GM08714 (cell line): Measurements from ENCODE around the gene SCNN1B.
"Not testable (repeated sequence)": the region's sequence is repeated elsewhere in the genome, so short reads cannot be mapped to it uniquely, and the experiment has no call there.

Source experiments
- H3K4me3 ChIP-seq: fragments of 200-500 bp; sonication (Bioruptor generic); 2 replicates; pipeline ENCODE4 v1.5.1; 2014; ENCODE audit warnings: mild to moderate bottlenecking, low read length, inconsistent platforms
- ZNF274 ChIP-seq: IDR thresholded peaks from 2 replicates; pipeline ENCODE4 v1.6.1; 2012; ENCODE audit warnings: mild to moderate bottlenecking, low read depth, low read length

SCNN1B gene

DNA sequence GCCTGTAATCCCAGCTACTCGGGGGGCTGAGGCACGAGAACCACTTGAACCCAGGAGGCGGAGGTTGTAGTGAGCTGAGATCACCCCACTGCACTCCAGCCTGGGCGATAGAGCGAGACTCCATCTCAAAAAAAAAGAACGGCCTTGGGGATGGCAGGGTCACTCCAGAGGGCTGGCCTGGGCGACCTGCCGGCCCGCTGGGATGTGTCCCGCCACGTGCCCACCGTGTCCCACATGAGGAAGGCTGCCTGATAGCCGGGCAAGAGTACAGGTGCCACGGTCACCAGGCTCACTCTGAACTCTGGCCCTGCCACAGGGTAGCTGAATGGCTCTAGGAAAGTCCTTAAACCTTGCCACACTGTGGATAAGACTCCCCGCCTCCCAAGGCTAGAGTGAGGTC lies 83.3 kb downstream of the SCNN1B start:
- no peak overlapping the region for H3K4me3 ChIP-seq
- no peak for TF ChIP-seq ZNF274

DNA sequence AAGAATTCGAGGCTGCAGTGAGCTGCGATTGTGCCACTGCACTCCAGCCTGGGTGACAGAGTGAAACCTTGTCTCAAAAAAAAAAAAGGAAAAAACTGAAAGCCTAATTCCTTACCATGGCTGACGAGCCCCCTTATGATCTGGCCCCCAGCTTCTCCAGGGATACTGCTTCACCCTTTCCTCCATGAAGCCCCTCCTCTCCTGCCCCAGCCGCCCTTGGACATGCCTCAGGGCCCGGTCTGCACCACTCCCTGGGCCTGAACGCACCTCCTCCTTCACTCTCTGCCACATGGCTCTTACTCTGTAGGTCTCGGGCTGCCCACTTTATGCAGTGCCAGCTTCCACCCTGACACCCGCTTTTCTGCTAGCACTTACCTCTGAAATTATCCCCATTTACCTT lies 85.6 kb downstream of the SCNN1B start:
- no peak overlapping the region for H3K4me3 ChIP-seq
- no peak for TF ChIP-seq ZNF274

DNA sequence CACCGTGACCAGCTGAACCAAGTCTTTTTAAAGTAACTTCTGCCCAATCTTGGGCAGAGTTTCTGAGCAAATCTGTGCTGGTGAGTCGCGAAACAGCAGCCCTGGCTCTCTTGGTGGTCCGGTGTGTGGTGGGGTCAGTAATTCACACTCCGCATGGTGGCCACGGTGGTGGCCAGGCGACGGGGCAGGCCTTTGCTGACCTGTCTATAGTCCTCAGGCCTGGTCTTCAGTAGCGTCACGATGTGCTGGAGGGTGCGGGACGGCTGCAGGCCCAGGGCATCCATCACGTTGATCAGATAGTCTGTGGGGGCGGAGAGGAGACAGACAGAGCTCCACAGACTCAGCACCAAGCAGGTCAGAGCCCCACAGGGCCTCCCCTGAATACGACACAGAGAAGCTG lies 86.7 kb downstream of the SCNN1B start:
- TF ChIP-seq ZNF274: no peak
- no peak overlapping the region for H3K4me3 ChIP-seq

GRCh38 chr16:23389201-23389600 lies 87.1 kb downstream of the SCNN1B start:
- TF ChIP-seq ZNF274: no peak
- H3K4me3 ChIP-seq: no peak overlapping the region

DNA sequence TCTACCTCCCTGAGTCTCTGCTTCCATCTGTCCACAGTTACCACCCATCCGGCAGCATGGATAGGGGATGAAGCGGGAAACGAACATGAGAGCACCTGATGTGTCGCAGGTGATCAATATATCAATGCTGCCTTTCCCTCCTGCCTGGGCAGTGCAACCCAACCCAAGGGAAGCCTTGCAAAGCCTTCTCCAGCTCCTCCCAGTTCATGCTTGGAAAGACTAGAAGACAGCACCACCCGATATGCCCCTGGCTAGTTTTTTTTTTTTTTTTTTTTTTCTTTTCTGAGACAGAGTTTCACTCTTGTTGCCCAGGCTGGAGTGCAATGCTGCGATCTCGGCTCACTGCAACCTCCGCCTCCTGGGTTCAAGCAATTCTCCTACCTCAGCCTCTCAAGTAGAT lies 87.8 kb downstream of the SCNN1B start:
- not testable (repeated sequence) for H3K4me3 ChIP-seq

DNA sequence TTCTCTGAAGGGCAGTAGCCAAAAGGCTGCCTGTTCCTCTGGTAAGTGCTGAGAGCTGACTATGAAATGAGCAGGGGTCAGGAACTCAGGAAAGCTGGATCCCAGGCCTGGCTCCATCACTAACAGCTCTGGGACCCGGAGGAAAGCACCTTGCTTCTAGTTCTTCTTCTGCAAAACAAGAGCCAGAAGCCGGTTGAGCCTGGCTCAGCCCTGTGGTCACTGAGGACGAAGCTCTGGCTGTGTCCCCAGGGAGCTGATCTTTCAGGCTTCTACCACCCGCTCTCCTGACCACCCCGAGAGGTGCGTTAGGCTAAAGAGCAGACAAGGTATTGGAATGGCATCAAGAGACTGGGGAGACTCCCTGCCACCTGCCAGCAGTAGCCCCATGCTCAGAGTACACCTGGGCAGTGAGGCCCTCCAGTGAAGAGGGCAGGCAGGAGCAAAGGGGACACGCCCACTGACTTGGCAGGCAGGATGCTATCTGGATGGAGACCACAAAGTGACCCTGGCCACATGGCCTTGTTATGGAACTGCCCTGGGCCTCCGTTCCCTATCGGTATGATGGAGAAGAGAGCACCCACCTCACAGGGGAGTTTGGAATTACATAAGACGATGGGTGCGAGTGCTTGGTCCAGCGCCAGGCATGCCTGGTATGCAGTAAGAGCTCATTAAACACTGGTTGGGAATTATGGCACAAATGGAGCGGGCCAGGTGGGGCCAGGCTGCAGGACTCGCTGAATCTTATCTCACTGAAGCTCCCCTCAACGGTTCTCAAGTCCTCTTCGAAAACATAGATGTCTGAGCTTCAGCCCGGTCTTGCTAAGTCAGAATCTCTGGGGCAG lies 89.5 kb downstream of the SCNN1B start:
- no peak for TF ChIP-seq ZNF274
- H3K4me3 ChIP-seq: no peak overlapping the region

GRCh38 chr16:23392223-23392600 lies 90.1 kb downstream of the SCNN1B start:
- H3K4me3 ChIP-seq: no peak overlapping the region
- no peak for TF ChIP-seq ZNF274

GRCh38 chr16:23394141-23394831 lies 92.2 kb downstream of the SCNN1B start:
- no peak for TF ChIP-seq ZNF274

DNA sequence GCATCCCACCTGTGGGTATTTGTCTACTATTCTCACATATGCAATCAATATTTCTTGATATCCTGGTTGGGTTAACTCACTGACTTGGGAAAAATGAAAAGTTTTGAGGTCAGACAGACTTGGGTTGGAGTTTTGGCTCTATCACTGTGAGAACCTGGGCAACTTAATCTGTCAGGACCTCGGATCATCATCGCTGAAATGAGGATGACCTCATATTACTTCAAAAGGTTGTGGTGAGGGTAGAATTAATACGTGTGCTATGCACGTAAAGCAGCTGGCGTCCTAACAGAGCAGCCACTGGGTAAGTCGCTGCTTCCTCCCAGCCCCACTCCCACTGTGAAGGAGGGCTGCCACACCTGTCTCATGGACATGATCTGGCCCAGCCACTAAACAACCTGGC lies 93.6 kb downstream of the SCNN1B start:
- no peak overlapping the region for H3K4me3 ChIP-seq
- no peak for TF ChIP-seq ZNF274

More at GRCh38 chr16:23394141-23394831, 92.2 kb downstream of the SCNN1B start:
- no peak overlapping the region for H3K4me3 ChIP-seq

DNA sequence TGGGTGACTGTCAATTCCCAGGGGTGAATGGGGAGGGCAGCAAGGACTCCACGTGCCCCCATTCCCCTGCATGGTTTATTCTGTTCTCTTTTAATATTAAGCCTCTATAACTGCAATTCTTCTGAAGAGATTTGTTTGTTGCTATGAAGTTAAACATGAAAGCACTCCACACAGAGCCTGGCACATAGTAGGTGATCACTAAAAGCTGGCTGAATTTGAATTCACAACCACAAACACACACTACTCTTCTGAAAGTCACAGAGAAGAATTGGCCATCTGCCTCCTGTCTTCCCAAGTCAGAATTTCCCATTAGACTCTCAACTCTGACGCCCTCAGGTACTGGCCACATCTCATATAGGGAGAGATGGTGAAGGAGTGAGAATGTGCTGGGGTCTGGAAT lies 95.4 kb downstream of the SCNN1B start:
- H3K4me3 ChIP-seq: no peak overlapping the region
- TF ChIP-seq ZNF274: no peak

DNA sequence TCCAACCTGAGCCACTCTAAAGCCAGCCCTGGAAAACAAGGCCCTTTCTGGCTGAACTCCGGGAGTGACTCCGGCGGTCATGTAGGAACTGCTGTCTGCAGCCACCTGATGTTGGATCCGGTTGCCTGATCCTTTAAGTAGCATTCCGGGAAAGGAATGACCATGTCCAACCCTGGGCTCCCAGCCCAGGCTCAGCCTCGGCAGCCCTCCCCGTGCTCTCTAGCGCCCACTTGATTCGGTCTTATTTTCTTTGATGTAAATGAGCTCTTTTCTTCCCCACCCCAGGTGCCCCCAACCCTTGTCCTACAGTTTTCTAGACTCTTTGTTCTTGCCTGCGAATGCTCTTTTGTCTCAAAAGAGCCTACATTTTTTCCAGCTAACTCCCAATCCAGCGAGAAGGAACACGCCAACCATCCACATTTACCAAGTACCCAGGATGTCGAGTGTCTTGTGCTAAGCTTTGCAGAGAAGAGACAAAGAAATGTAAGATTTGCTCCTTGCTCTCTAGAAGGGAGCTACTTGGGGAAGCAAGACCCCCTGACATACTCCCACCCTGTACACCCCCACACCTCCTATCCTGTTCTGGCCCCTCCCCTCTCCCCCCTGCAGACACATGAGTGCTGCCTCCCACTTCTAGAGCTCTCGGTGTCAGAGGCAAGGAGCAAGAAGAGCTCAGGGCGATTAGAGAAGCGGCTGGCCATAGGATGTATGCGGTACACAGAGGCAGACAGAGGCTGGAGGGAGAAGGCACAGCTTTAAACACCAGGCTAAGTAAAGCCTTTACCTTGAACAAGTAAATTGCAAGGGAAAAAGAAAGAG lies 97.1 kb downstream of the SCNN1B start:
- no peak for TF ChIP-seq ZNF274
- no peak overlapping the region for H3K4me3 ChIP-seq

DNA sequence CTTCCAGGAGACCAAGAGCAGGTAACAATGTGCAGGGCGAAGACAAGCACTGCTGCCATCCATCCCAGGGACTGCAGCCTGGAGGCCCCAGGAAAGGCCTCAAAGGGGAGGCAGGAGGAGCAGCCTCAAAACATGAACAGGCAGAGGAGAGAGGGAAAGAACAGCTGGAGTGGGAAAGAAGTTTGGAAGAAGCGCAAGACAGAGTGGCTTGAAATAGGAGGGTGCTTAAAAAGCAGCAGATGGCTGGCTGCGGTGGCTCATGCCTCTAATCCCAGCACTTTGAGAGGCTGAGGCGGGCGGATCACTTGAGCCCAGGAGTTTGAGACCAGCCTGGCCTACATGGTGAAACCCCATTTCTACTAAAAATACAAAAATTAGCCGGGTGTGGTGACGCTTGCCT lies 98.3 kb downstream of the SCNN1B start:
- H3K4me3 ChIP-seq: not testable (repeated sequence)

DNA sequence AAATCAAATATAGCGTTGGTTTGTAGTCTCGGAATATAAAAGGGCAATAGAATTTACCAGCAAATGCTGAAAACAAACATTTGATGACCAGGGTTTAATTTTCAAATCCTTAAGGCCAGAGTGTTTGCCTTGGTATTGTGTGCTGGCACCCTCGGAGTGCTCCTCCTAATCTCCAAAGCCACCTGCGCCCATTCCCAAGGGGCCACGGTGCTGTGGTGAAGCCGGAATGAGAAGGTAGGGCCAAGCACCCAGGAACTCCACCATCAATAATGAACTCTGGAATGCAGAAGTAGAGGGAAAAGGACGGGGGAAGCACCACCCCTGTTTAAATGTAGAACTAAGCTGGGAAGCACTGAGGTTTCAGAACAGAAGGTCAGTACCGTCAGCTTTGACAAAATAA lies 99.0 kb downstream of the SCNN1B start:
- H3K4me3 ChIP-seq: no peak overlapping the region
- TF ChIP-seq ZNF274: no peak

GRCh38 chr16:23402100-23402499 lies 100.0 kb downstream of the SCNN1B start:
- no peak for TF ChIP-seq ZNF274
- no peak overlapping the region for H3K4me3 ChIP-seq

DNA sequence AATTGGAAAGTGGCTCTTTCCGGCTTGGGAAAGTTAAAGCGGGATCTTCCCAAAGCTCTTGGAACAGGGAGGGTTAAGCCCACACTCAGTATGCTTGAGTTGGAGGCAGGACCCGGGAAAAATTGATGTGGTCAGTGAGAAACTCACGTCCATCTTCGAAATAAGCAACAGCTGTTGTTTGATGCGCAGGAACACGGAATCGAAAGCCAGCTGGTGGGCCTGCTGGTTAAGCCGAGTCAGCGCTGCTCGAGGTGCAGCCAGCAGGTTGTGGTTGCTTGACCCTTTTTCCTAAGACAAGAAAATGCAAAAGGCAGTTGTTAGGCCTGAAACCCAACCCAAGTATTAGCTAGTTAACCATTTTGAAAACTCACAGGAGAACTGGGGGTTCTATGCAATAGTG lies 101.4 kb downstream of the SCNN1B start:
- TF ChIP-seq ZNF274: no peak

More for the DNA sequence above, 101.4 kb downstream of the SCNN1B start:
- no peak overlapping the region for H3K4me3 ChIP-seq
